Activated T-helper 2 cell treated with anti-CD3 and anti-CD28 coated beads, Interferon-gamma antibody, Interleukin-2, Interleukin-4, amounts not matched to agents 10 μg/mL and 5 μg/mL and 100 μg/mL, durations not matched to agents 14 hours and 24 hours and 36 hours (primary cell): ENCODE results near the gene PTOV1. TPM values are rescaled to one million over a fixed set of nuclear protein-coding genes. Genes with fewer than 3 reads are reported as not detected.

Experiments
- DNase-seq: peaks from one replicate; pipeline ENCODE4 v3.0.0; 2021; ENCODE audit warnings: low spot score
- H3K27ac Mint-ChIP-seq: one replicate; pipeline ENCODE4 v1.8.0; 2021; ENCODE audit warnings: mixed read lengths
- H3K27me3 Mint-ChIP-seq: one replicate; pipeline ENCODE4 v1.8.0; 2021; ENCODE audit warnings: low read depth, mixed read lengths
- H3K36me3 Mint-ChIP-seq: one replicate; pipeline ENCODE4 v1.8.0; 2021; ENCODE audit warnings: low read depth, mixed read lengths
- H3K4me1 Mint-ChIP-seq: one replicate; pipeline ENCODE4 v1.8.0; 2021; ENCODE audit warnings: low read depth, mixed read lengths
- H3K4me3 Mint-ChIP-seq: one replicate; pipeline ENCODE4 v1.8.0; 2021; ENCODE audit warnings: low read depth, mild to moderate bottlenecking, moderate library complexity, mixed read lengths
- H3K9me3 Mint-ChIP-seq: one replicate; pipeline ENCODE4 v1.8.0; 2021; ENCODE audit warnings: mixed read lengths
- intact Hi-C: fragments of 100-400 bp; cut with micrococcal nuclease; formaldehyde crosslinking; loops from one replicate; pipeline ENCODE4 v1.15.1; 2023
- total RNA-seq: library from RNA; stranded (reverse); gene quantifications from 2 replicates; pipeline ENCODE4 v1.2.3, GENCODE V29; 2022

Gene PTOV1
- total RNA-seq, 1 donor from 2014 or later: 127 TPM

GRCh38 chr19:49838885-49839588 is 11.9 kb upstream of the PTOV1 start:
- peaks cover 28% of the 10 kb centered on the region for H3K36me3 Mint-ChIP-seq
- no peak overlapping the region for H3K27ac Mint-ChIP-seq
- no peaks in the 10 kb centered on the region for H3K9me3 Mint-ChIP-seq
- no peak for DNase-seq
- intact Hi-C loops: no loop called here
- no peaks in the 10 kb centered on the region for H3K27me3 Mint-ChIP-seq
- H3K4me3 Mint-ChIP-seq: no peak overlapping the region
- no peaks in the 10 kb centered on the region for H3K4me1 Mint-ChIP-seq

GRCh38 chr19:49839713-49840112 is 11.2 kb upstream of the PTOV1 start:
- H3K27ac Mint-ChIP-seq: no peak overlapping the region
- DNase-seq: no peak
- intact Hi-C loops: no loop called here
- H3K27me3 Mint-ChIP-seq: no peaks in the 10 kb centered on the region
- no peak overlapping the region for H3K4me3 Mint-ChIP-seq
- no peaks in the 10 kb centered on the region for H3K9me3 Mint-ChIP-seq
- peaks cover 26% of the 10 kb centered on the region for H3K36me3 Mint-ChIP-seq
- H3K4me1 Mint-ChIP-seq: no peaks in the 10 kb centered on the region

- DNase-seq: no peak
- no peaks in the 10 kb centered on the region for H3K9me3 Mint-ChIP-seq
- no peak overlapping the region for H3K27ac Mint-ChIP-seq
- no peak overlapping the region for H3K4me3 Mint-ChIP-seq
- intact Hi-C loops: no loop called here
- peaks cover 20% of the 10 kb centered on the region for H3K36me3 Mint-ChIP-seq
- no peaks in the 10 kb centered on the region for H3K4me1 Mint-ChIP-seq
- H3K27me3 Mint-ChIP-seq: no peaks in the 10 kb centered on the region
Observed at GRCh38 chr19:49840321-49840720, 10.6 kb upstream of the PTOV1 start.

- intact Hi-C loops: no loop called here
- H3K4me1 Mint-ChIP-seq: no peaks in the 10 kb centered on the region
- H3K27me3 Mint-ChIP-seq: no peaks in the 10 kb centered on the region
- H3K4me3 Mint-ChIP-seq: no peak overlapping the region
- peaks cover 20% of the 10 kb centered on the region for H3K36me3 Mint-ChIP-seq
- H3K9me3 Mint-ChIP-seq: no peaks in the 10 kb centered on the region
- no peak for DNase-seq
- H3K27ac Mint-ChIP-seq: no peak overlapping the region
Observed at GRCh38 chr19:49840736-49841249, 10.2 kb upstream of the PTOV1 start.

- intact Hi-C loops: no loop called here
- no peak for DNase-seq
- Mint-ChIP-seq H3K27ac (no peak overlapping the region), H3K4me3 (no peak overlapping the region), H3K4me1 (peaks cover 6% of the 10 kb centered on the region), H3K9me3 (no peaks in the 10 kb centered on the region), H3K27me3 (no peaks in the 10 kb centered on the region), H3K36me3 (peaks cover 13% of the 10 kb centered on the region)
Observed at GRCh38 chr19:49843265-49843664, 7.7 kb upstream of the PTOV1 start.

GRCh38 chr19:49844138-49845095 is 6.5 kb upstream of the PTOV1 start:
- Mint-ChIP-seq H3K27ac (no peak overlapping the region), H3K36me3 (peaks cover 10% of the 10 kb centered on the region), H3K9me3 (peaks cover 5% of the 10 kb centered on the region), H3K27me3 (no peaks in the 10 kb centered on the region), H3K4me1 (peaks cover 16% of the 10 kb centered on the region), H3K4me3 (no peak overlapping the region)
- intact Hi-C loops: no loop called here
- no peak for DNase-seq

GRCh38 chr19:49845414-49845813 is 5.5 kb upstream of the PTOV1 start:
- intact Hi-C loops: no loop called here
- Mint-ChIP-seq H3K27me3 (no peaks in the 10 kb centered on the region), H3K36me3 (peaks cover 10% of the 10 kb centered on the region), H3K4me3 (no peak overlapping the region), H3K4me1 (peaks cover 24% of the 10 kb centered on the region), H3K9me3 (peaks cover 5% of the 10 kb centered on the region), H3K27ac (no peak overlapping the region)
- no peak for DNase-seq

GRCh38 chr19:49846408-49846807 is 4.6 kb upstream of the PTOV1 start:
- no peak for DNase-seq
- peaks cover 24% of the 10 kb centered on the region for H3K4me1 Mint-ChIP-seq
- no peak overlapping the region for H3K4me3 Mint-ChIP-seq
- peaks cover 10% of the 10 kb centered on the region for H3K36me3 Mint-ChIP-seq
- H3K27ac Mint-ChIP-seq: no peak overlapping the region
- intact Hi-C loops: no loop called here
- H3K9me3 Mint-ChIP-seq: peaks cover 5% of the 10 kb centered on the region
- no peaks in the 10 kb centered on the region for H3K27me3 Mint-ChIP-seq

GRCh38 chr19:49847731-49848696 is 2.9 kb upstream of the PTOV1 start:
- H3K9me3 Mint-ChIP-seq: peaks cover 5% of the 10 kb centered on the region
- DNase-seq: no peak
- intact Hi-C loops: no loop called here
- peaks cover 34% of the 10 kb centered on the region for H3K4me1 Mint-ChIP-seq
- no peak overlapping the region for H3K27ac Mint-ChIP-seq
- peaks cover 15% of the 10 kb centered on the region for H3K36me3 Mint-ChIP-seq
- no peak overlapping the region for H3K4me3 Mint-ChIP-seq
- no peaks in the 10 kb centered on the region for H3K27me3 Mint-ChIP-seq

- H3K9me3 Mint-ChIP-seq: peaks cover 5% of the 10 kb centered on the region
Observed at GRCh38 chr19:49848938-49849337, 2.0 kb upstream of the PTOV1 start.

GRCh38 chr19:49849433-49850220 is 1.3 kb upstream of the PTOV1 start:
- DNase-seq: no peak
- H3K27me3 Mint-ChIP-seq: no peaks in the 10 kb centered on the region
- peak overlapping the region; percentile 52 for H3K27ac Mint-ChIP-seq
- intact Hi-C loops: loop anchor here (1.0 kb wide), 1 partner anchor 28 kb away; the partner anchor contains the start of genes AKT1S1 and TBC1D17
- peaks cover 37% of the 10 kb centered on the region for H3K4me1 Mint-ChIP-seq
- peak overlapping the region; percentile 89 for H3K4me3 Mint-ChIP-seq
- H3K9me3 Mint-ChIP-seq: peaks cover 5% of the 10 kb centered on the region
- H3K36me3 Mint-ChIP-seq: peaks cover 15% of the 10 kb centered on the region

More at GRCh38 chr19:49848938-49849337, 2.0 kb upstream of the PTOV1 start:
- intact Hi-C loops: no loop called here
- H3K36me3 Mint-ChIP-seq: peaks cover 15% of the 10 kb centered on the region
- peak overlapping the region; percentile 67 for H3K4me3 Mint-ChIP-seq
- no peaks in the 10 kb centered on the region for H3K27me3 Mint-ChIP-seq
- H3K27ac Mint-ChIP-seq: peak overlapping the region; percentile 52
- peaks cover 37% of the 10 kb centered on the region for H3K4me1 Mint-ChIP-seq
- no peak for DNase-seq
